ENCODE data around the gene NRSN2. TPM values are rescaled to one million over a fixed set of nuclear protein-coding genes. Genes with fewer than 3 reads are reported as not detected.
"Not testable (repeated sequence)": the region's sequence is repeated elsewhere in the genome, so short reads cannot be mapped to it uniquely, and the experiment has no call there.

The NRSN2 gene
- total and polyA plus RNA-seq, 8 donors: 31.9 to 41.5 (median 37.1) TPM

DNA sequence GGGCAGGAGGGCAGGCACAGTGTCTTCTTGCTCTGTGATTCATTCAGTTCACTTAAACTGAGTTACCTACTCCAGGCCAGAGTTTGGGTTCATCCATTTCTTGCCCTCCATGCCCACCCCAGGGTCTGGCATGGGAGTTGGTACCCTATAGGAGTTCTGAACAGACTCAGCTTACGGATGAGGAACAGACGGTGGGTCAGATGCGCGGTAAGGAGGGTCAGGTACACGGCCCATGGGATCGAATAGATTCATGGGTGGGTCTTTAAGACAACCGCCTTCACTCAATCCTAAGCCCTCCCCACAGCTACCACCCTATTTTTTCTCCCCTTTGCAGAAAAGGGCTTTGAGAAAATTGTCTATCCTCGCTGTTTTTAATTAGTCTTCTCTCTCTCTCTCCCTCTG, 20.6 kb downstream of the NRSN2 start:
- intact Hi-C loops (cut with DNase I): no loop called here

DNA sequence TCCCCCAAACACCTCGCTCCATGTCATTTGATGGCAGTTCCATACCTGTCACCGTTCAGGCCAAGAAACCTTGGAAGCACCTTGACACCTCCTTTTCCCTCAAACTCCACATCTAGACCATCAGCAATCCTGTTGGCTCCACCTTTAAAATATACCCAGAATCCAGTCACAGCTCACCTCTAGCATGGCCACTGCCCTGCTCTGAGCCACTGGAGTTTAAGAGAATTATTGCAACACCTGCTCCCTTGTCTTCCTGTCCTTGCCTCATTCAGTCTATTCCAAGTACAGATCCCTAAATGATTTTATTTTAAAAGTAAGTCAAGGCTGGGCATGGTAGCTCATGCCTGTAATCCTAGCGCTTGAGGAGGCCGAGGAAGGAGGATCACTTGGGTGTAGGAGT, 22.0 kb downstream of the NRSN2 start:
- ATAC-seq: no peak
- H3K27me3 ChIP-seq: no peaks in the 10 kb centered on the region
- peaks cover 21 to 50% of the 10 kb centered on the region in 2 donors for H3K4me1 ChIP-seq
- TF ChIP-seq, protein P1, sequence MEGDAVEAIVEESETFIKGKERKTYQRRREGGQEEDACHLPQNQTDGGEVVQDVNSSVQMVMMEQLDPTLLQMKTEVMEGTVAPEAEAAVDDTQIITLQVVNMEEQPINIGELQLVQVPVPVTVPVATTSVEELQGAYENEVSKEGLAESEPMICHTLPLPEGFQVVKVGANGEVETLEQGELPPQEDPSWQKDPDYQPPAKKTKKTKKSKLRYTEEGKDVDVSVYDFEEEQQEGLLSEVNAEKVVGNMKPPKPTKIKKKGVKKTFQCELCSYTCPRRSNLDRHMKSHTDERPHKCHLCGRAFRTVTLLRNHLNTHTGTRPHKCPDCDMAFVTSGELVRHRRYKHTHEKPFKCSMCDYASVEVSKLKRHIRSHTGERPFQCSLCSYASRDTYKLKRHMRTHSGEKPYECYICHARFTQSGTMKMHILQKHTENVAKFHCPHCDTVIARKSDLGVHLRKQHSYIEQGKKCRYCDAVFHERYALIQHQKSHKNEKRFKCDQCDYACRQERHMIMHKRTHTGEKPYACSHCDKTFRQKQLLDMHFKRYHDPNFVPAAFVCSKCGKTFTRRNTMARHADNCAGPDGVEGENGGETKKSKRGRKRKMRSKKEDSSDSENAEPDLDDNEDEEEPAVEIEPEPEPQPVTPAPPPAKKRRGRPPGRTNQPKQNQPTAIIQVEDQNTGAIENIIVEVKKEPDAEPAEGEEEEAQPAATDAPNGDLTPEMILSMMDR (IDR thresholded peaks at IDR 0.05): no peak
- no peak overlapping the region for H3K4me3 ChIP-seq
- no peaks in the 10 kb centered on the region for H3K9me3 ChIP-seq
- no peak for DNase-seq
- intact Hi-C loops (cut with DNase I): no loop called here
- H3K36me3 ChIP-seq: no peaks in the 10 kb centered on the region
- H3K27ac ChIP-seq: no peak overlapping the region

More for the DNA sequence above, 20.6 kb downstream of the NRSN2 start:
- H3K4me1 ChIP-seq: peaks cover 17 to 47% of the 10 kb centered on the region in 2 donors
- H3K27ac ChIP-seq: no peak overlapping the region
- ATAC-seq: no peak
- H3K27me3 ChIP-seq: no peaks in the 10 kb centered on the region
- no peak for DNase-seq
- H3K4me3 ChIP-seq: no peak overlapping the region
- TF ChIP-seq, protein P1 (IDR thresholded peaks at IDR 0.05): no peak
- no peaks in the 10 kb centered on the region for H3K36me3 ChIP-seq
- no peaks in the 10 kb centered on the region for H3K9me3 ChIP-seq

DNA sequence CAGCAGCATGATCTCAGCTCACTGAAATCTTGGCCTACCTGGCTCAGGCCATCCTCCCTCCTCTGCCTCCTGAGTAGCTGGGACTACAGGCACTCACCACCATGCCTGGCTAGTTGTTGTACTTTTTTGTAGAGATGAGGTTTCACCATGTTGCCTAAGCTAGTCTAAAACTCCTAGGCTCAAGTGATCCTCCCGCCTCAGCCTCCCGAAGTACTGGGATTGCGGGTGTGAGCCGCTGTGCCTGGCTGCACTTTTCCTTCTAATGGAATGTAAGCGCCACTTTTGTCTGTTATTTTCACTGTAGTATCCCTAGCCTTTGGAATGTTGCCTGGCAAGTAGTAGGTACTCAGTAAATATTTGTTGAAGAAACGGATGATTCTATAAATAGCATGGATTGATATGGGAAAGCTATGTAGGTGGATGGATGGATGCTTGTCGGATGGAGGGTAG, 23.3 kb downstream of the NRSN2 start:
- H3K9me3 ChIP-seq: no peaks in the 10 kb centered on the region
- intact Hi-C loops (cut with DNase I): no loop called here
- DNase-seq (peak in 1 of 4 donors; percentile 46), ATAC-seq (peak; percentile 48)
- no peaks in the 10 kb centered on the region for H3K36me3 ChIP-seq
- no peak overlapping the region for H3K4me3 ChIP-seq
- peaks cover 21 to 51% of the 10 kb centered on the region in 2 donors for H3K4me1 ChIP-seq
- H3K27me3 ChIP-seq: no peaks in the 10 kb centered on the region
- TF ChIP-seq, protein P1 (IDR thresholded peaks at IDR 0.05): no peak
- peak overlapping the region; percentile 34 to 79 for H3K27ac ChIP-seq

DNA sequence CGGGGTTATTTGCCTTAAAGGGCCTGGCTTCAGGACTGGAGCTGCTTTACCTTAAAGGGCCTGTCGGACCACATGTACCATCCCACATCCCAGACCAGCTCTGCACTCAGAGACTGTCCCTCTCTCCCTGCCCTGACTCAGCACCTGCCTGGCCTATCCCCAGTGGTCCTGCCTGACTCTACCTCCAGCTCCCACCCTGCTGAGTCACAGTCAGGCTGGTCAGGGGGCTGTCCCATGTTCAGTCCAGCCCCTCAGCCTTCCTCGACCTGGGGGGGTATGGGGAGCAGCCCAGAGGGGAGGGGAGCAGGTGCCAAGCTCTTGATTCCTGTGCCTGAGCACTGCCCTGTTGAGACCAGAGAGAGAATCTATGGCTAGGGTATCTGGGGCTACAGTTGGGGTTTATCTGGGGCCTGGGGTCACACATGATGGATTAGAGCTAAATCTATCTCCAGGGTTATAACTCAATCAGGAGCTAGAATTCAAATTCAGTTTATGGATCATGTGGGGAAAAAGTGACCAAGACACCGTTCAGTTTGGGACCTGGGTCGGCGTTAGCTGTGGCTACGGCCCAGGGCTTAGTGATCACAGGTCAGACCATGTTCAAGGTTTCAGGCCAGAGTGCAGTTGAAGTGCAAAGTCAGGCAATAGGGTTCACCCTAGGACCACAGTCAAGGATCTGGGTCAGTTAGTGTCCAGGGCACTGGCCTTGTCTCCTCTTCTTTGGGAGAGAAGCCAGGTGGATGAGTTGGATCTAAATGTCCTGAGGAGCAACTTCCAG, 24.3 kb downstream of the NRSN2 start:
- Histone ChIP-seq H3K36me3 (no peaks in the 10 kb centered on the region), H3K9me3 (no peaks in the 10 kb centered on the region), H3K4me3 (no peak overlapping the region), H3K27me3 (no peaks in the 10 kb centered on the region), H3K27ac (peak overlapping the region; percentile 79 to 82), H3K4me1 (peaks cover 21 to 46% of the 10 kb centered on the region in 2 donors)
- intact Hi-C loops (cut with DNase I): no loop called here
- ATAC-seq: no peak
- TF ChIP-seq, protein P1 (IDR thresholded peaks at IDR 0.05): no peak
- DNase-seq: no peak

DNA sequence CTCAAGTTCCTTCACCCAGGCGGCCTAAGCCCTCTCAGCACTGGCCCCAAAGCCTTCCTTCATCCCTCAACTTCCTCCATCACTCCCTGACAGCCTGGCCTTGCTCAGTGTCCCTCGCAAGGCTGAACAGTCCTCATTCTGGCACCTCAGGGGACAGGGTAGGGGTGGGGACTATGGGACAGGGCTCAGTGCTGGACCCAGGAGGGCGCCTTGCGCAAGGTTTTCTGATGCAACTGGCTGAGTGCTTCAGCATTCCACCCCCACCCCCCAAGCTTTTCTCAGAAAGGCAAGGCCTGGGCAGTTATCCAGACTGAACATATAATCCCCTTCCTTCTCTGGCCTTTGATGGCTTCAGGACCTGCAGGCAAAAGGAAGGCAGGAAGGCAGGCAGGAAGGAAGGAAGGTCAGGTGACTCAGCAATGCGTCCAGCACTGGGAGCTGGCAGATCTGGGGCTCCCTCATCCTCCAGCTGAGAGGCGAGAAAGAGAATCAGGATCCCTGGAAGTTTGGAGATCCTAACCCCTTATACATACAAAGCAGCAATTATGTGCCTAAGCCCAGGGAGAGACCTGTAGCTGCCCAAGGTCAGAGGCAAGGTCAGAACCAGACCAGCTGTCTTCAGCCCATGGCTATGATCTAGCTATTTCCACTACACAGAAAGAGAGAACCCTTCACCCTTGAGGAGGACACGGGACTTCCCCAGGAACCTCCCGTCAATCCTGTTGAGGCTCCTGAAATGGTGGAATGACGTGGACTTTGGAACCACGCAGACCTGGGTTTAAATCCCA, 25.0 kb downstream of the NRSN2 start:
- peaks cover 21 to 45% of the 10 kb centered on the region in 2 donors for H3K4me1 ChIP-seq
- intact Hi-C loops (cut with DNase I): no loop called here
- TF ChIP-seq, protein P1 (IDR thresholded peaks at IDR 0.05): no peak
- no peak overlapping the region for H3K4me3 ChIP-seq
- peak overlapping the region; percentile 79 to 82 for H3K27ac ChIP-seq
- ATAC-seq: peak; percentile 85
- peak; percentile 76 to 93 (median 90) for DNase-seq
- H3K9me3 ChIP-seq: no peaks in the 10 kb centered on the region
- no peaks in the 10 kb centered on the region for H3K36me3 ChIP-seq
- H3K27me3 ChIP-seq: no peaks in the 10 kb centered on the region

DNA sequence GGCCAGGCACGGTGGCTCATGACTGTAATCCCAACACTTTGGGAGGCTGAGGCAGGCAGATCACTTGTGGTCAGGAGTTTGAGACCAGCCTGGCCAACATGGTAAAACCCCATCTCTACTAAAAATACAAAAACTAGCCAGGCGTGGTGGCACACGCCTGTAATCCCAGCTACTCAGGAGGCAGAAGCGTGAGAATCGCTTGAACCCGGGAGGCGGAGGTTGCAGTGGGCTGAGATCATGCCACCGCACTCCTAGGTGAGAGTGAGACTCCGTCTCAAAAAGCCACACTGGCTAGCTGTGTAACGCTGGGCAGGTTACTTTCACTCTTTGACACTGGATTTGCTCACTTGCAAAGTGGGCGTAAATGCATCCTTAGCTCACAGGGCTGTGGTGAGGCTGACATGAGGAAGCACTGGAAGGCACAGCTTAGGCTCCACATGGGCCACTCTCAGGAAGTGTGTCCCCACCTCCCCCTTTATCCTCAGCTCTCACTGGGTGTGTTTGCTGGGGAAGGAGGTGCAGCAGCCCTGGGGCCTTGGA, 25.7 kb downstream of the NRSN2 start:
- H3K27me3 ChIP-seq; DNase-seq; ATAC-seq; intact Hi-C loops (cut with DNase I); H3K4me3 ChIP-seq; H3K36me3 ChIP-seq; H3K9me3 ChIP-seq: not testable (repeated sequence)
- Histone ChIP-seq H3K27ac (peak overlapping the region; percentile 79 to 82), H3K4me1 (peaks cover 21 to 45% of the 10 kb centered on the region in 2 donors)

Measured in left lung (tissue), 10 donors.